HG03378 (cell line): ENCODE results near the gene TTLL9.

Experiments used
- ATAC-seq: cut with Tn5 transposase; IDR thresholded peaks from one replicate; pipeline ENCODE4 v1.9.1; 2021; ENCODE audit warnings: mild to moderate bottlenecking, moderate library complexity; ENCODE audit not compliant: unreplicated experiment

TTLL9 gene

GRCh38 chr20:31857861-31858759 lies 12.3 kb upstream of the TTLL9 start:
- peak; percentile 67 for ATAC-seq

GRCh38 chr20:31858760-31859083 lies 11.7 kb upstream of the TTLL9 start:
- no peak for ATAC-seq

- ATAC-seq, result no peak
These were observed 11.0 kb upstream of the TTLL9 start for GRCh38 chr20:31859266-31859997.

GRCh38 chr20:31859998-31860380 lies 10.4 kb upstream of the TTLL9 start:
- no peak for ATAC-seq

- ATAC-seq, result no peak
These were observed 9.9 kb upstream of the TTLL9 start for GRCh38 chr20:31860390-31861134.

- ATAC-seq, result no peak
These were observed 9.4 kb upstream of the TTLL9 start for GRCh38 chr20:31861135-31861384.

GRCh38 chr20:31861385-31862156 lies 8.9 kb upstream of the TTLL9 start:
- no peak for ATAC-seq

- no peak for ATAC-seq
These were observed 8.3 kb upstream of the TTLL9 start for GRCh38 chr20:31862157-31862470.

GRCh38 chr20:31862506-31862905 lies 7.9 kb upstream of the TTLL9 start:
- no peak for ATAC-seq

- ATAC-seq, result no peak
These were observed 6.9 kb upstream of the TTLL9 start for GRCh38 chr20:31863296-31864085.

- no peak for ATAC-seq
These were observed 5.7 kb upstream of the TTLL9 start for GRCh38 chr20:31864521-31865400.

GRCh38 chr20:31866221-31866620 lies 4.2 kb upstream of the TTLL9 start:
- no peak for ATAC-seq

- no peak for ATAC-seq
These were observed 1.4 kb upstream of the TTLL9 start for GRCh38 chr20:31868853-31869672.

- no peak for ATAC-seq
These were observed 827 bp upstream of the TTLL9 start for GRCh38 chr20:31869673-31869941.

- no peak for ATAC-seq
These were observed 538 bp downstream of the TTLL9 start for GRCh38 chr20:31870726-31871617.

- no peak for ATAC-seq
These were observed 1.2 kb downstream of the TTLL9 start for GRCh38 chr20:31871618-31871954.

GRCh38 chr20:31872406-31872805 lies 2.0 kb downstream of the TTLL9 start:
- ATAC-seq, result no peak

GRCh38 chr20:31875671-31876070 lies 5.2 kb downstream of the TTLL9 start:
- ATAC-seq, result no peak
